Smooth muscle cell (in vitro differentiated cells): ENCODE data around the gene HTT. TPM values are rescaled to one million over a fixed set of nuclear protein-coding genes. Genes with fewer than 3 reads are reported as not detected.

Experiments used
- DNase-seq: peaks from one replicate; lab custom pipeline; 2025; ENCODE audit not compliant: unreplicated experiment; lab: John Stamatoyannopoulos, UW
- H2AFZ ChIP-seq: fragments of 200-600 bp; sonication (generic); 2 replicates; pipeline ENCODE4 v1.6.0; 2016; ENCODE audit warnings: antibody characterized with exemption, low read depth, mild to moderate bottlenecking
- H3F3A ChIP-seq: fragments of 200-600 bp; sonication (generic); 2 replicates; pipeline ENCODE4 v1.6.0; 2017; ENCODE audit warnings: antibody characterized with exemption, low read depth
- H3K27ac ChIP-seq: fragments of 200-600 bp; sonication (generic); 2 replicates; pipeline ENCODE4 v1.5.1; 2016; ENCODE audit warnings: low read depth, mild to moderate bottlenecking
- H3K27me3 ChIP-seq: fragments of 200-600 bp; sonication (generic); 2 replicates; pipeline ENCODE4 v1.6.1; 2016; ENCODE audit warnings: low read depth, mild to moderate bottlenecking
- H3K36me3 ChIP-seq: fragments of 200-600 bp; sonication (generic); 2 replicates; pipeline ENCODE4 v1.5.1; 2016; ENCODE audit warnings: low read depth
- H3K4me1 ChIP-seq: fragments of 200-600 bp; sonication (generic); 2 replicates; pipeline ENCODE4 v1.5.1; 2016; ENCODE audit warnings: low read depth
- H3K4me2 ChIP-seq: fragments of 200-600 bp; sonication (generic); 2 replicates; pipeline ENCODE4 v1.6.0; 2016; ENCODE audit warnings: mild to moderate bottlenecking
- H3K4me3 ChIP-seq: fragments of 200-600 bp; sonication (generic); 2 replicates; pipeline ENCODE4 v1.5.1; 2016; ENCODE audit warnings: mild to moderate bottlenecking
- H3K79me2 ChIP-seq: fragments of 200-600 bp; sonication (generic); 2 replicates; pipeline ENCODE4 v1.6.0; 2016; ENCODE audit warnings: low read depth, mild to moderate bottlenecking
- H3K9ac ChIP-seq: fragments of 200-600 bp; sonication (generic); 2 replicates; pipeline ENCODE4 v1.6.0; 2016; ENCODE audit warnings: low read depth
- H3K9me3 ChIP-seq: fragments of 200-600 bp; sonication (generic); replicated peaks from 2 replicates; pipeline ENCODE4 v1.5.1; 2016; ENCODE audit warnings: low read depth
- H4K20me1 ChIP-seq: fragments of 200-600 bp; sonication (generic); 2 replicates; pipeline ENCODE4 v1.6.0; 2016; ENCODE audit warnings: low read depth
- CTCF ChIP-seq: fragments of 200-600 bp; sonication (generic); IDR thresholded peaks from 2 replicates; pipeline ENCODE4 v1.5.1; 2017; ENCODE audit warnings: borderline replicate concordance, mild to moderate bottlenecking, antibody characterized with exemption; ENCODE audit not compliant: insufficient read depth, poor library complexity, severe bottlenecking
- WGBS: methylation state at CpG from one replicate; pipeline ENCODE4 v1.1.7; 2016; ENCODE audit warnings: low lambda C conversion rate; 5-methylcytosine and 5-hydroxymethylcytosine counted together
- polyA plus RNA-seq: library from polyadenylated mRNA; unstranded; fragments of >200 nt; fragmentation: Nextera tagmentation; extraction: Ambion mirVana; gene quantifications from 2 replicates; pipeline ENCODE4 v1.2.1, GENCODE V29; 2016
- total RNA-seq: library from RNA; depleted of rRNA; stranded (reverse); fragments of >200 nt; gene quantifications from 2 replicates; pipeline ENCODE4 v1.2.3, GENCODE V29; 2014

The HTT gene
- total and polyA plus RNA-seq, 2 experiments from 2014 or later, result 7.1 to 16.4 TPM

GRCh38 chr4:3229328-3229727 lies 154.8 kb downstream of the HTT start:
- no peak for DNase-seq
- Histone ChIP-seq H3K9ac (no peak overlapping the region), H3K4me2 (no peak overlapping the region), H3K9me3 (no peaks in the 10 kb centered on the region), H2AFZ (no peak overlapping the region), H3F3A (no peaks in the 10 kb centered on the region), H3K4me3 (no peak overlapping the region), H3K36me3 (no peaks in the 10 kb centered on the region), H4K20me1 (no peaks in the 10 kb centered on the region), H3K79me2 (no peaks in the 10 kb centered on the region), H3K27ac (no peak overlapping the region), H3K27me3 (no peaks in the 10 kb centered on the region), H3K4me1 (no peaks in the 10 kb centered on the region)
- WGBS, result 97% methylated on average over 9 of the region's 9 CpGs
- TF ChIP-seq CTCF, result no peak

- Histone ChIP-seq H2AFZ (no peak overlapping the region), H3K4me3 (no peak overlapping the region), H3K4me2 (no peak overlapping the region), H3K9ac (no peak overlapping the region), H3K27me3 (no peaks in the 10 kb centered on the region), H3K9me3 (no peaks in the 10 kb centered on the region), H3K36me3 (no peaks in the 10 kb centered on the region), H3K79me2 (no peaks in the 10 kb centered on the region), H3F3A (no peaks in the 10 kb centered on the region), H3K4me1 (no peaks in the 10 kb centered on the region), H3K27ac (no peak overlapping the region), H4K20me1 (no peaks in the 10 kb centered on the region)
- 99% methylated on average over 17 of the region's 17 CpGs for WGBS
- no peak for DNase-seq
- TF ChIP-seq CTCF, result no peak
Measured at GRCh38 chr4:3229964-3230363, 155.5 kb downstream of the HTT start.

- H3K27me3 ChIP-seq, result no peaks in the 10 kb centered on the region
- H3K36me3 ChIP-seq, result no peaks in the 10 kb centered on the region
- H3K4me1 ChIP-seq, result no peaks in the 10 kb centered on the region
- no peaks in the 10 kb centered on the region for H4K20me1 ChIP-seq
- DNase-seq, result no peak
- 95% methylated on average over 9 of the region's 9 CpGs for WGBS
- H3K9ac ChIP-seq, result no peak overlapping the region
- no peaks in the 10 kb centered on the region for H3F3A ChIP-seq
- no peak overlapping the region for H3K4me2 ChIP-seq
- TF ChIP-seq CTCF, result no peak
- H3K79me2 ChIP-seq, result no peaks in the 10 kb centered on the region
- no peak overlapping the region for H2AFZ ChIP-seq
- no peak overlapping the region for H3K27ac ChIP-seq
- no peaks in the 10 kb centered on the region for H3K9me3 ChIP-seq
- H3K4me3 ChIP-seq, result no peak overlapping the region
Measured at GRCh38 chr4:3231471-3231870, 157.0 kb downstream of the HTT start.

GRCh38 chr4:3232001-3232400 lies 157.5 kb downstream of the HTT start:
- Histone ChIP-seq H3K9ac (no peak overlapping the region), H3K27ac (no peak overlapping the region), H4K20me1 (no peaks in the 10 kb centered on the region), H3K79me2 (no peaks in the 10 kb centered on the region), H2AFZ (no peak overlapping the region), H3K4me1 (no peaks in the 10 kb centered on the region), H3K27me3 (no peaks in the 10 kb centered on the region), H3K4me3 (no peak overlapping the region), H3F3A (no peaks in the 10 kb centered on the region), H3K36me3 (no peaks in the 10 kb centered on the region), H3K9me3 (no peaks in the 10 kb centered on the region), H3K4me2 (no peak overlapping the region)
- no peak for TF ChIP-seq CTCF
- 98% methylated on average over 16 of the region's 16 CpGs for WGBS
- no peak for DNase-seq
